HG03439 (cell line): ENCODE measurements around the gene MGST3.
"Not testable (repeated sequence)": the region's sequence is repeated elsewhere in the genome, so short reads cannot be mapped to it uniquely, and the experiment has no call there.

Experiments
- ATAC-seq: cut with Tn5 transposase; IDR thresholded peaks from one replicate; pipeline ENCODE4 v1.9.1; 2021; ENCODE audit warnings: mild to moderate bottlenecking, moderate library complexity; ENCODE audit not compliant: unreplicated experiment

The MGST3 gene

GRCh38 chr1:165695031-165695430, 64.0 kb downstream of the MGST3 start:
- ATAC-seq: no peak

GRCh38 chr1:165696625-165697100, 65.6 kb downstream of the MGST3 start:
- no peak for ATAC-seq

DNA sequence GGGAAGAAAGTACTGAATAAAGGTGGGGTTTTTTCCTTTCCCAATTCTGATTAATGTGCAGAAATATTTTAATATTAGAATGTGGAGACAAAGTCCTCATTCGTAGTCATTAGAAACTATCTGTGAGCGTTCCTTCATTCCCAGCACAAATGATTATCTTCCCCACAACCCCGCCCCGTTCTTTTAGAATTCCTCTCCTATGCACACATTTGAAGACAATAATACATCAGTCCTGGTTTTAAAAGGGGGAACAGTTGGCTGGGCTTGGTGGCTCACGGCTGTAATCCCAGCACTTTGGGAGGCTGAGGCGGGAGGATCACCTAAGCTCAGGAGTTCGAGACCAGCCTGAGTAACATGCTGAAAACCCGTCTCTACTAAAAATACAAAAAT, 66.5 kb downstream of the MGST3 start:
- ATAC-seq: no peak

DNA sequence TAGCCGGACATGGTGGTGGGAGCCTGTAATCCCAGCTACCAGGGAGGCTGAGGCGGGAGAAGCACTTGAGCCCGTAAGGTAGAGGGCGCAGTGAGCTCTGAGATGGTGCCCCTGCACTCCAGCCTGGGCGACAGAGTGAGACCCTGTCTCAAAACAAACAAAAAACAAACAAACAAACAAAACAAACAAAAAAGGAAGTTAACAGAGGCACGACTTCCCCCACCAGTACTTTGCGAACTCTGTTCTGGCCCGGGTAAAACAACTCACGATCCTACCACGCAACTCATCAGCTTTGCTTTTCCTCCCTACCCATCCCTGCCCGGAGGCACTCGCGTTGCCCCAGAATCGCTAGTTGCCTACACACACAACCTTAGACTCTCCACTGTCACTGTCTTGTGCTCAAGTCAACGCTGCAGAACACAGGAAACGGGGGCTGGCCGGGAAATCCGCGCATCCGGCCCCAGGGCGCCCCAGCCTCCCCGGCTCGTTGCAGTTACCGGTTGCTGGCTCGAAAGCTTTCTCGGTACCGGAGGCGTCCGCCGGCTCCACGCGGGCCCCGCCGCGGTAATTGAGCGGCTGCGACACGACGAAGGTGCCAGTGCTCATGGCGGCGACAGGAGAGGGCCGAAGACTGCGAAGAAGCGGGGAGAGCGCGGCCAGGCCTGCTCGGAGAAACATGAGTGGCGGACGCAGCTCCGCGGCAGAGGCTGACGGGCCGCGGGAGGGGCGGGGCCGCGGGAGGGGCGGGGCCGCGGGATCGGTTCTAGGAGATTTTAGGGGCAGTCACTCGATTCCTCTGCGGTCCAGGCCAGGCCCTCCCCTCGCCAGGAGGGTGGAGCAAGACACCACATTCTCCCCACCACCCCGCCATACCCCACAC, 67.1 kb downstream of the MGST3 start, which contains the start of gene ALDH9A1:
Gene ALDH9A1 (minus strand): TSS at position 682 of the 880 bp plus-strand sequence. CDS start 4 bp downstream, at position 678.
- ATAC-seq: peak; percentile 95

- peak; percentile 11 for ATAC-seq
Observed at GRCh38 chr1:165698761-165699052, 67.7 kb downstream of the MGST3 start.

GRCh38 chr1:165699577-165699976, 68.5 kb downstream of the MGST3 start:
- no peak for ATAC-seq

- ATAC-seq: not testable (repeated sequence)
Observed at GRCh38 chr1:165701922-165702321, 70.9 kb downstream of the MGST3 start.

DNA sequence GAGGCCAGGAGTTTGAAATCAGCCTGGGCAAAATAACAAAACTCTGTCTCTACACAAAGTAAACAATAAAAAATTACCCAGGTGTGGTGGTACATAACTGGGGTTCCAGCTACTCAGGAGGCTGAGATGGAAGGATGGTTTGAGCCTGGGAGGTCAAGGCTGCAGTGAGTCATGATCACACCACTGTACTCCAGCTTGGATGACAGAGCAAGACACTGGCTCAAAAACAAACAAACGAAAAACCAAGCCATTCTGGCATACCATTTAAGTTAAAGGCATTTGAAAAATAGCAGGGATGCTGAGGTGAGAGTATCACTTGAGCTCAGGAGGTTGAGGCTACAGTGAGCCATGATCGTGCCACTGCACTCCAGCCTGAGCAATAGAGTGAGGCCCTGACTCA, 72.6 kb downstream of the MGST3 start:
- ATAC-seq: no peak
